SW480 (cell line): Measurements from ENCODE around the gene NECTIN1.
A peak's percentile ranks its signal among the peaks of the same experiment; 100 is the strongest.
"Not testable (repeated sequence)": the region's sequence is repeated elsewhere in the genome, so short reads cannot be mapped to it uniquely, and the experiment has no call there.

Source experiments
- DNase-seq: peaks from one replicate; pipeline ENCODE4 v3.0.0-alpha.2; 2016; ENCODE audit warnings: low spot score

NECTIN1 gene

GRCh38 chr11:119616586-119617339 is 112.2 kb downstream of the NECTIN1 start:
- DNase-seq = no peak

DNA sequence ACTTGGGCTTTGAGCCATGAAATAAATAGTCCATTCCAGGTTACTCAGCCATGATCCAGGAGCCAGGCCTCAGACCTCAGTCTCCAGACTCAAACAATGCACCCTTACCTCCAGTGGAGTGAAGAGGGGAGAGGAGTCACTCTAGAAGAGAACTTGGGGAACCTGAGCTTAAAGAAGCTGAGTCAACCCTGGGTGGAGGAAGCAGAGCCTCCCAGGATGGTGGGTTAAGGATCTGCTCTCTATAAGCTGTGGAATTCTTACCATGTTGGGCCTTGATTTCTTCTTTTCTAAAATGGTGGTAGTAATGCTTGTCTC is 113.2 kb downstream of the NECTIN1 start:
- no peak for DNase-seq

DNA sequence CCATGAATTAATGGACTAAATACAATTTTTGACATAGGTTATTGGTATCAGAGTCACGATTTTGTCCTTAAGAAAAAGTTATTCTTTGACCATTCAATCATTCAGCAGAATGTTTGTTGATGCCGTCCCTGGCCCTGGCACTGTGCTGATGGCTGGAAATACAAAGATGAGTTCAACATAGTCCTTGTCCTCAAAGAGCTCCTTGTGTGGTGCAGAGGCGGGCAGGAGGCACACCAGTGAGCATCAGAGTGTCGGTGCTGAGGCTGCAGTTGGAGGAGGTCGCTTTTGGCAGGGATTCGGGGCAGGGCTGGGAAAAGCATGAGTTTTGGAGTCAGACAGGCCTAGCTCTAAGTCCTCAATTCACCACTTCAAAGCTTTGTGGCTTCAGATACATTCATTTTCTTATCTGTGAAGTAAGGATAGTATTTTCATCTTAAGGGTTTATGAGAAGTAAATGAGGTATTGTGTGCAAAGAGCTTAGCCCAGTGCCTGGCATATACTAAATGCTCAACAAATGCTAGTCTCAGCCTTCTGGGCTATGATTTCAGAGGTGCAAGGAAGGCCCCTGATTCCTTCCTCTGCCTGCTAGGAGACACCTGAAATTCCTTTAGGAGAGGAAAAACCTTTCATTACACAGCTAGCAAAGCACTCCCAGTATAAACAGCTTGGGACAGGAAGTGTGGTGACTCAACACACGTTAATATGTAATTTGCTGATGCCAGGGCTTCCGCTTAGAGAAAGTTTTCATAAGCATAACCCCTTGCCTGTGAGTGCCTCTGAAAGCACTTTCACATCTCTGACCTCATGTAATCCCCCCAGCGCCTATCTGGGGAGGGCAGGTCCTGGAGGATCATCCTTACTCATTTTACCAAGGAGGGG is 113.8 kb downstream of the NECTIN1 start:
- peak; percentile 85 for DNase-seq

- no peak for DNase-seq
These were observed 114.6 kb downstream of the NECTIN1 start for GRCh38 chr11:119614222-119615002.

GRCh38 chr11:119612814-119613213 is 116.2 kb downstream of the NECTIN1 start:
- DNase-seq = no peak

- no peak for DNase-seq
These were observed 118.1 kb downstream of the NECTIN1 start for GRCh38 chr11:119610836-119611426.

GRCh38 chr11:119608781-119609180 is 120.2 kb downstream of the NECTIN1 start:
- DNase-seq = no peak

DNA sequence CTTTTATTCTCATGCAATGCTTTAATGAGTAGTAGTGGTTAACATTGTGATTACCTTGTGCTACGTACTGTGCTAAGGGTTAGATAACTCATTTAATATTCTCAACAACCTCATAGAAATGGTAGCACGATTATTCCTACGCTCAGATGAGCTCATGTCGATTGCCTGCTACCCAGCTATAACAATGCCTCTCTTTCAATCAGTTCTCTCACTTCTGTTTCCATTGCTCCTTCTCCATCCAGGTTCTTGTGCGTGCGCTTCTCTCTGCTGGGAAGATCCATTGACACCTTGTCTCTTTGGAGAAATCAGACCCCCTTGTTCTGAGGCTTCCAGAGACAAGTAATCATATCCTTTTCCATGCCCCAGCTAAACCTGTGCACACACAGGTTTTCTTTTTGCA is 120.8 kb downstream of the NECTIN1 start:
- DNase-seq = no peak

DNA sequence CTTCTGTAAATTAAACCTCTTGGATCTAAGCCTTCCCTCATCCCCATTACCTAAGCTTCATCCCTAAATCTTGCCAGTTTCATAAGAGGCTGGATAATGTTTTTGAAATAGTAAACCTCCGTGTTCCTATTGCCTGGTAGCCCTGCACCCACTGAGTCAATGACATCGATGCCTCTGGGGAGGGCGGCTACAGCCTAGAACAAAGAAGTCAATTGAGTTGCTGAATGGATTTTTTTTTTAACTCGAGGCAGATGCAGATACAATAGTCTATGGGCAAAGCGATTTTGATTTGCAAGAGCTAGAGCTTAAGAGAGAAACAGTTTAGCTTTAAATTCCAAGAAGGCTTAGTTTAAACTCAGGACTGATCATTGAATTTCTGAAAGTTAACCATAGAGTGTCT is 121.3 kb downstream of the NECTIN1 start:
- no peak for DNase-seq

DNA sequence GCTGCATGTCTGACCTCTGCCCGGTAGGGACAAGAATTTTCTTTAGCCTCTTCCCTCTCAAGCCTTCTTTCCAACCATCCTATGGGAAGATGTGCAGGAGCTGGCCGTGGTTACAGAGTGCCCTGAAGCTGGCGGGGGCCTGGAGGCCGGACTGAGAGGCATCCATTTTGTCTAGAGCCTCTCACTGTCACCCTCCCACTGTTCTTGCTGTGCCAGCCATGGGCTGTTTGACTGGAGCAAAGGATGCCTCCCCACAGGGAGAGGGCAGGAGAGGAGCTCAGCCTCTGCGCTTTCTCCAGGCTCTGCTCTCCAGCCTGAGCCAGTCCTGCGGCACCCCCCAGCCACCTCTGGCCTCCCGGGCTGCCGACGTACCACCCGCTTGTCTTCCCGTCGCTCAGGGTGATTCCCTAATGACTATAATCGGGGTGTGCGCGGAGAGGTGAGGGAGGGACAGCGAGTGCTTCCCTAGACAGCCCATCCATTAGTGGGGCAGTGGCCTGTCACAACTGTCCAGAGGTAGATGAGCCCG is 123.8 kb downstream of the NECTIN1 start:
- no peak for DNase-seq

- no peak for DNase-seq
These were observed 126.1 kb downstream of the NECTIN1 start for GRCh38 chr11:119602745-119603373.

DNA sequence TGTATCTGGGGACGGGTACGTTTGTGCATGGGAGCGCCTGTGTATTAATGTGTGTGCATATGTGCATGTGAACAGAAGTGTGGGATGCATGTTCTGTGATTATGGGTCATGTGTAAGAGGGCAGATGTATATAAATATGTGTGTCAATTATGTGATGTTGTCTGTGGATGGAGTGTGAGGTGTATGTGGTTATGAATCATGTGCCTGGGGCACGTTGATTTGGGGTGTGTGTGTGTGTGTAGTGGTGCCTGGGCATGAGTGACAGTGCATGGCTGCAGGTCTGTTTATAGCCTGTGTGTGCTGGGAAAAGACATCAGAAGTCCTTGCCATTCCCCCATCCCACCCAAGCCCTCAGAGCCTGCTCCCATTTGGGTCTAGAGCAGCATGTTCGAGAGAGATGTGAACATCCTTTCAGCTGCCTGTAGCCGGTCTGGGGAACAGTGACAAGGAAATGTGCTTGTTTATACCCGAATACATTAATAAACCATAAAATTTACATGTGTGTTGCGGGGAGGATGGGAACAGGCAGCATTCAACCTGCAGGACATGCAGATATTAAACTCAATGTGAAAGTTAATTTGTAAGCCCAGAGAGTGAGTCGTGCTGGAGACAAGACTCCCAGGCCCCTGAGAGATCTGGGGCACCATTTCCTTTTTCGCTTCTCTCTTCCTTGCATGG is 129.0 kb downstream of the NECTIN1 start:
- no peak for DNase-seq

DNA sequence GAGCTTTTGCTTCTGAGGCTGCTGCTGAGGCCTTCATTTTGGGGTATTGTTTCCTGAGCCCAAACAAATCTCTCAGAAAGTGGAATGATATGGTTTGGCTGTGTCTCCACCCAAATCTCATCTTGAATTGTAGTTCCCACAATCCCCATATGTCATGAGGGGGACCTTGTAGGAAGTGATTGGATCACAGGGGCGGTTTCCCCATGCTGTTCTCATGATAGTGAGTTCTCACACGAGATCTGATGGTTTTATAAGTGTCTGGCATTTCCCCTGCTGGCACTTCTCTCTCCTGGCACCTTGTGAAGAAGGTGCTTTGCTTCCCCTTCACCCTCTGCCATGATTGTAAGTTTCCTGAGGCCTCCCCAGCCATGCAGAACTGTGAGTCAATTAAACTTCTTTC is 133.1 kb downstream of the NECTIN1 start:
- not testable (repeated sequence) for DNase-seq

- no peak for DNase-seq
These were observed 134.3 kb downstream of the NECTIN1 start for GRCh38 chr11:119594639-119595249.

- no peak for DNase-seq
These were observed 135.7 kb downstream of the NECTIN1 start for GRCh38 chr11:119593346-119593745.

GRCh38 chr11:119592642-119593041 is 136.4 kb downstream of the NECTIN1 start:
- DNase-seq = no peak

- no peak for DNase-seq
These were observed 137.1 kb downstream of the NECTIN1 start for GRCh38 chr11:119591836-119592310.

DNA sequence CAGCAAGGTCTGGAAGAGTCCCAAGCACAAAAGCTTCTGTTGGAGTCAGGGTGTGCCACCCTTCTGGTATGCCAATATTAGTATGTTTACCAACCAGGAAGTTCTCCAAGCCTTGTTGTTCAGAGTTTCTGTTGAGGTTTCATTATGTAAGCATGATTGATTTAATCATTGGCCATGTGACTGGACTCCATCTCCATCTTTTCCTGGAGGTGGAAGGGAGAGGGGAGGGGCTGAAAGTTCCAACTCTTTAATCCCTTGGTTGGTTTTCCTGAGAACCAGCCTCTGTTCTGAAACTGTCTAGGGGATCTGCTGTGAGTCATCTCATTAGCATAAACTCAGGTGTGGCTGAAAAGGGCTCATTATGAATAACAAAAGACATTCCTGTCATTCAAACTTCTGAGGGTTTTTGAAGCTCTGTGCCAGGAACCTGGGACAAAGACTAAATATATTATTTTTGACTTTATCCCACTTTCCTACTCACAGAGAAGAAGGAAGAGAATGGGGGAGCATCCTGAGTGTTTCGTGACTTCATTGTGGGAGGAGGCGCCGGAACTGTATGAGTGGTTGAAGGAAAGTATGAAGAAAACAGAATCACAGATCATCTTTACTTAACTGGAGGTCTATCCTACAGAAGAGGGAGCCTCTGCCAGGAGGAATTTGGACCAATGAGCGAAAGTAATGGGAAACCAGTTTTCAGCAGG is 138.2 kb downstream of the NECTIN1 start:
- DNase-seq = peak; percentile 97

DNA sequence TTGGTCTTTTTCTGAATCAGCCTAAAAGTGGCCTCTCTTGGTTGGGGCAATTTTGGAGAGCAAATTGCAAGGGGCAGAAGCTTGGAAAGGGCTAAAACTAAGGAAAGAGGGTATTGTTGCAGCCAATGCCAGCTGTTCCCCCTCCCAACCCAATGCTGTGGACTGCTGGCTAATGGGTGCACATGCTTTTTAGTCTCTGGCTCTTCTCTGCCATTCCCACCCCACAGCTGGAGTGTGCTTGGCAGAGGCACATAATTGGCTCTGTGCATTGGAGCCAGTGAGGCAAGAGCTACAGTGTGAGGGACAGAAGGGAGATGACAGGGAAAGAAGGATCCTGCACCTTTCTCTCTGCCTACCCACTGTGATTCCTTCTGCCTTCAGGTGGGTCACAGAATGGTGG is 140.0 kb downstream of the NECTIN1 start:
- no peak for DNase-seq
